ENCODE data around the gene TES.

DNA sequence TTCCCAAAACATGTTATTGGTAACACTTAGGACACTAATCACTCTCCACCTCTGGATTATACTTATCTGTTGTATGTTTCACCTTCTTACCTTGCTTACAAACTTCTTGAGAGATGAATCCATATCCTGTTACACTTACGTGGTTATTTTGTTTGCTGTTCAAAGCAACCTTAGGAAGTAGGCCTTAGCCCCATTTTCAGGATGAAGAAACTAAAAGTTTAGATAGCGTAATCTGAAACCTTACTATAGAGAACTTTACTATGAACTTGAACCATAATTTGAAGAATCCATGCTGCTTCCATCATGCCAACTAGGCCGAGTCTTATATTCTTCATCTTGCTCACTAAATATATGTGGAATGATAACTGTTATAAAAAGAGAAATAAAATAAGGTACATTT, 4.6 kb downstream of the TES start:
- no peak for TF ChIP-seq POLR2A (IDR thresholded peaks at IDR 0.05)
- TF ChIP-seq, protein P1, sequence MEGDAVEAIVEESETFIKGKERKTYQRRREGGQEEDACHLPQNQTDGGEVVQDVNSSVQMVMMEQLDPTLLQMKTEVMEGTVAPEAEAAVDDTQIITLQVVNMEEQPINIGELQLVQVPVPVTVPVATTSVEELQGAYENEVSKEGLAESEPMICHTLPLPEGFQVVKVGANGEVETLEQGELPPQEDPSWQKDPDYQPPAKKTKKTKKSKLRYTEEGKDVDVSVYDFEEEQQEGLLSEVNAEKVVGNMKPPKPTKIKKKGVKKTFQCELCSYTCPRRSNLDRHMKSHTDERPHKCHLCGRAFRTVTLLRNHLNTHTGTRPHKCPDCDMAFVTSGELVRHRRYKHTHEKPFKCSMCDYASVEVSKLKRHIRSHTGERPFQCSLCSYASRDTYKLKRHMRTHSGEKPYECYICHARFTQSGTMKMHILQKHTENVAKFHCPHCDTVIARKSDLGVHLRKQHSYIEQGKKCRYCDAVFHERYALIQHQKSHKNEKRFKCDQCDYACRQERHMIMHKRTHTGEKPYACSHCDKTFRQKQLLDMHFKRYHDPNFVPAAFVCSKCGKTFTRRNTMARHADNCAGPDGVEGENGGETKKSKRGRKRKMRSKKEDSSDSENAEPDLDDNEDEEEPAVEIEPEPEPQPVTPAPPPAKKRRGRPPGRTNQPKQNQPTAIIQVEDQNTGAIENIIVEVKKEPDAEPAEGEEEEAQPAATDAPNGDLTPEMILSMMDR (IDR thresholded peaks at IDR 0.05): no peak

All from body of pancreas (tissue), 4 donors.